Measurements from ENCODE around the gene TARP.
"Not testable (repeated sequence)": the region's sequence is repeated elsewhere in the genome, so short reads cannot be mapped to it uniquely, and the experiment has no call there.

The TARP gene

GRCh38 chr7:38242814-38243213, 30.6 kb downstream of the TARP start:
- no peak overlapping the region for H4K8ac ChIP-seq (ENCODE audit: low read depth, low read length)
- no peak overlapping the region for H3K14ac ChIP-seq (ENCODE audit: low read length)
- H3K18ac ChIP-seq (ENCODE audit: low read length): no peak overlapping the region
- no peak overlapping the region for H3K4me2 ChIP-seq (ENCODE audit: low read length)
- DNase-seq: no peak
- no peak overlapping the region for H2BK120ac ChIP-seq (ENCODE audit: insufficient read depth, low read length, poor library complexity)
- H3K4ac ChIP-seq (ENCODE audit: low read depth, low read length): no peak overlapping the region
- H2BK5ac ChIP-seq (ENCODE audit: low read depth, low read length, poor library complexity): no peak overlapping the region
- H3K4me3 ChIP-seq (ENCODE audit: low read depth, low read length): no peak overlapping the region
- no peak overlapping the region for H2AFZ ChIP-seq (ENCODE audit: insufficient read depth, low read length, poor library complexity)
- no peaks in the 10 kb centered on the region for H3K79me1 ChIP-seq (ENCODE audit: low read length)
- no peak overlapping the region for H4K91ac ChIP-seq (ENCODE audit: low read depth, low read length)
- H3K4me1 ChIP-seq (ENCODE audit: control insufficient read depth in 1 of 2, insufficient read depth in 2 of 2, low read length in 2 of 2): no peaks in the 10 kb centered on the region
- H3K9ac ChIP-seq (ENCODE audit: low read length): no peak overlapping the region
- H4K12ac ChIP-seq (ENCODE audit: low read depth, low read length): no peak overlapping the region
- H3K27ac ChIP-seq (ENCODE audit: low read depth, low read length): no peak overlapping the region
- H2BK12ac ChIP-seq (ENCODE audit: low read length): no peak overlapping the region
- no peaks in the 10 kb centered on the region for H3K27me3 ChIP-seq (ENCODE audit: insufficient read depth, low read length)
- no peaks in the 10 kb centered on the region for H3K9me3 ChIP-seq (ENCODE audit: insufficient read depth, low read depth, low read length)
- H3K79me2 ChIP-seq (ENCODE audit: control insufficient read depth, insufficient read depth, low read length, poor library complexity): no peaks in the 10 kb centered on the region
- H3K23ac ChIP-seq (ENCODE audit: low read length): no peak overlapping the region
- no CpG with 5 or more reads among the region's 6 CpGs for WGBS (ENCODE audit: extremely low coverage, insufficient coverage, insufficient read length)
- H3K36me3 ChIP-seq (ENCODE audit: control insufficient read depth in 1 of 2, insufficient read depth in 2 of 2, low read length in 2 of 2): no peaks in the 10 kb centered on the region
- H2AK5ac ChIP-seq (ENCODE audit: low read length): no peak overlapping the region

- no peak for DNase-seq
- H3K4ac ChIP-seq (ENCODE audit: low read depth, low read length): no peak overlapping the region
- H2BK12ac ChIP-seq (ENCODE audit: low read length): no peak overlapping the region
- no CpG with 5 or more reads among the region's 3 CpGs for WGBS (ENCODE audit: extremely low coverage, insufficient coverage, insufficient read length)
- H3K18ac ChIP-seq (ENCODE audit: low read length): no peak overlapping the region
- H2AFZ ChIP-seq (ENCODE audit: insufficient read depth, low read length, poor library complexity): no peak overlapping the region
- no peaks in the 10 kb centered on the region for H3K27me3 ChIP-seq (ENCODE audit: insufficient read depth, low read length)
- no peaks in the 10 kb centered on the region for H3K79me1 ChIP-seq (ENCODE audit: low read length)
- H3K9me3 ChIP-seq (ENCODE audit: insufficient read depth, low read depth, low read length): no peaks in the 10 kb centered on the region
- no peak overlapping the region for H2BK5ac ChIP-seq (ENCODE audit: low read depth, low read length, poor library complexity)
- H3K14ac ChIP-seq (ENCODE audit: low read length): no peak overlapping the region
- H3K23ac ChIP-seq (ENCODE audit: low read length): no peak overlapping the region
- H4K12ac ChIP-seq (ENCODE audit: low read depth, low read length): no peak overlapping the region
- no peaks in the 10 kb centered on the region for H3K4me1 ChIP-seq (ENCODE audit: control insufficient read depth in 1 of 2, insufficient read depth in 2 of 2, low read length in 2 of 2)
- no peak overlapping the region for H2AK5ac ChIP-seq (ENCODE audit: low read length)
- H4K8ac ChIP-seq (ENCODE audit: low read depth, low read length): no peak overlapping the region
- H2BK120ac ChIP-seq (ENCODE audit: insufficient read depth, low read length, poor library complexity): no peak overlapping the region
- H3K4me2 ChIP-seq (ENCODE audit: low read length): no peak overlapping the region
- no peak overlapping the region for H3K9ac ChIP-seq (ENCODE audit: low read length)
- no peak overlapping the region for H3K4me3 ChIP-seq (ENCODE audit: low read depth, low read length)
- H3K27ac ChIP-seq (ENCODE audit: low read depth, low read length): no peak overlapping the region
- H3K79me2 ChIP-seq (ENCODE audit: control insufficient read depth, insufficient read depth, low read length, poor library complexity): no peaks in the 10 kb centered on the region
- H3K36me3 ChIP-seq (ENCODE audit: control insufficient read depth in 1 of 2, insufficient read depth in 2 of 2, low read length in 2 of 2): no peaks in the 10 kb centered on the region
- H4K91ac ChIP-seq (ENCODE audit: low read depth, low read length): no peak overlapping the region
These were observed 32.4 kb downstream of the TARP start for GRCh38 chr7:38241071-38241470.

DNA sequence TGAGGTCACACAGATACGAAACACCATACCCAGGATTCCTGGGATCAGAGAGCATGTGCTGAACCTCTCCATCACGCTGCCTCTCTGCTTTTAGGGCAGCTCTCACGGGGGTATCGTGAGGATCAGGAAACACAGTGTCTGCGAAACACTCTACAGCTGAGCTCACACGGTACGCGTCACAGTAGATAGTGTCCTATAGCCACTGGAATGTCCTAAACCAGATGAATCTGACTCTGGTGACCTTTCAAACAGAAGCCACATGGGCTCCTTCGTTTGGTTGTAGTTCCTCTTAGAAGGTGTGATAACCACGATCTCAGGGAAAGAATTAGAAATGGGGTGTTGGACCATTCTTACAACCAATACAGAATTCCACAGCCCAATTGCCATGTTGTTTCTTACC, 34.3 kb downstream of the TARP start:
- not testable (repeated sequence) for H3K23ac ChIP-seq (ENCODE audit: low read length); H3K18ac ChIP-seq (ENCODE audit: low read length); H2BK120ac ChIP-seq (ENCODE audit: insufficient read depth, low read length, poor library complexity); H3K27me3 ChIP-seq (ENCODE audit: insufficient read depth, low read length); H2AK5ac ChIP-seq (ENCODE audit: low read length); H3K4me3 ChIP-seq (ENCODE audit: low read depth, low read length); H3K4me1 ChIP-seq (ENCODE audit: control insufficient read depth in 1 of 2, insufficient read depth in 2 of 2, low read length in 2 of 2); H3K14ac ChIP-seq (ENCODE audit: low read length); H3K4ac ChIP-seq (ENCODE audit: low read depth, low read length); H3K27ac ChIP-seq (ENCODE audit: low read depth, low read length); H3K4me2 ChIP-seq (ENCODE audit: low read length); H4K91ac ChIP-seq (ENCODE audit: low read depth, low read length); H3K36me3 ChIP-seq (ENCODE audit: control insufficient read depth in 1 of 2, insufficient read depth in 2 of 2, low read length in 2 of 2); H2AFZ ChIP-seq (ENCODE audit: insufficient read depth, low read length, poor library complexity); H4K12ac ChIP-seq (ENCODE audit: low read depth, low read length); H2BK12ac ChIP-seq (ENCODE audit: low read length); H3K9me3 ChIP-seq (ENCODE audit: insufficient read depth, low read depth, low read length); H2BK5ac ChIP-seq (ENCODE audit: low read depth, low read length, poor library complexity); DNase-seq; H4K8ac ChIP-seq (ENCODE audit: low read depth, low read length); H3K79me1 ChIP-seq (ENCODE audit: low read length); H3K9ac ChIP-seq (ENCODE audit: low read length); H3K79me2 ChIP-seq (ENCODE audit: control insufficient read depth, insufficient read depth, low read length, poor library complexity)
- WGBS (ENCODE audit: extremely low coverage, insufficient coverage, insufficient read length): no CpG with 5 or more reads among the region's 10 CpGs

DNA sequence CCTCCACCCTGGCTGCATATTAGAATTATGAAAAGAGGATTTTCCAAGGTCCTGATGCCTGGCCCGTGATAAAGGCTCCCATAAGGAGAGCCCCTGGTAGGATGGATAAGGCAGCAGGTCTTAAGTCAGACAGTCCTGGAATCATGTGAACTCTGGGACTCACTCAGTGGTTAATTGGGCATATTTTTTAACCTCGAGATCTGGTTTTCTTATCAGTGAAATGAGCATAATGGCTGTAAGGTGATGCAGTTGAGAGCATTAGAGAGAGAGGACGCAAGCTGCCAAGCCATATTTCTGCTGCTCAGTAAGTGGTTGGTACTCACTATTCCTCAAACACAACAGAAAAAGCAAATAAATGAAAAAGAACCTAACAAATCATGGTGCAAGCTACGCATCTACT, 37.8 kb downstream of the TARP start:
- Histone ChIP-seq H3K27ac (ENCODE audit: low read depth, low read length) (no peak overlapping the region), H3K27me3 (ENCODE audit: insufficient read depth, low read length) (no peaks in the 10 kb centered on the region), H3K4me2 (ENCODE audit: low read length) (no peak overlapping the region), H3K9me3 (ENCODE audit: insufficient read depth, low read depth, low read length) (no peaks in the 10 kb centered on the region), H3K14ac (ENCODE audit: low read length) (no peak overlapping the region), H3K36me3 (ENCODE audit: control insufficient read depth in 1 of 2, insufficient read depth in 2 of 2, low read length in 2 of 2) (peaks cover 2 to 4% of the 10 kb centered on the region in 2 experiments), H3K79me2 (ENCODE audit: control insufficient read depth, insufficient read depth, low read length, poor library complexity) (no peaks in the 10 kb centered on the region), H4K8ac (ENCODE audit: low read depth, low read length) (no peak overlapping the region), H3K9ac (ENCODE audit: low read length) (no peak overlapping the region), H2BK12ac (ENCODE audit: low read length) (no peak overlapping the region), H2AFZ (ENCODE audit: insufficient read depth, low read length, poor library complexity) (no peak overlapping the region), H2AK5ac (ENCODE audit: low read length) (no peak overlapping the region), H3K79me1 (ENCODE audit: low read length) (no peaks in the 10 kb centered on the region), H2BK5ac (ENCODE audit: low read depth, low read length, poor library complexity) (no peak overlapping the region), H3K18ac (ENCODE audit: low read length) (no peak overlapping the region), H3K4me1 (ENCODE audit: control insufficient read depth in 1 of 2, insufficient read depth in 2 of 2, low read length in 2 of 2) (no peaks in the 10 kb centered on the region), H4K12ac (ENCODE audit: low read depth, low read length) (no peak overlapping the region), H3K4me3 (ENCODE audit: low read depth, low read length) (no peak overlapping the region), H2BK120ac (ENCODE audit: insufficient read depth, low read length, poor library complexity) (no peak overlapping the region), H3K23ac (ENCODE audit: low read length) (no peak overlapping the region), H4K91ac (ENCODE audit: low read depth, low read length) (no peak overlapping the region), H3K4ac (ENCODE audit: low read depth, low read length) (no peak overlapping the region)
- WGBS (ENCODE audit: extremely low coverage, insufficient coverage, insufficient read length): no CpG with 5 or more reads among the region's 4 CpGs
- DNase-seq: no peak
